GM19372 (cell line): ENCODE data around the gene ADGRL2.

Experiments used
- ATAC-seq: cut with Tn5 transposase; IDR thresholded peaks from one replicate; pipeline ENCODE4 v1.9.1; 2021; ENCODE audit warnings: mild to moderate bottlenecking, low read depth, moderate library complexity; ENCODE audit not compliant: unreplicated experiment

Gene ADGRL2

DNA sequence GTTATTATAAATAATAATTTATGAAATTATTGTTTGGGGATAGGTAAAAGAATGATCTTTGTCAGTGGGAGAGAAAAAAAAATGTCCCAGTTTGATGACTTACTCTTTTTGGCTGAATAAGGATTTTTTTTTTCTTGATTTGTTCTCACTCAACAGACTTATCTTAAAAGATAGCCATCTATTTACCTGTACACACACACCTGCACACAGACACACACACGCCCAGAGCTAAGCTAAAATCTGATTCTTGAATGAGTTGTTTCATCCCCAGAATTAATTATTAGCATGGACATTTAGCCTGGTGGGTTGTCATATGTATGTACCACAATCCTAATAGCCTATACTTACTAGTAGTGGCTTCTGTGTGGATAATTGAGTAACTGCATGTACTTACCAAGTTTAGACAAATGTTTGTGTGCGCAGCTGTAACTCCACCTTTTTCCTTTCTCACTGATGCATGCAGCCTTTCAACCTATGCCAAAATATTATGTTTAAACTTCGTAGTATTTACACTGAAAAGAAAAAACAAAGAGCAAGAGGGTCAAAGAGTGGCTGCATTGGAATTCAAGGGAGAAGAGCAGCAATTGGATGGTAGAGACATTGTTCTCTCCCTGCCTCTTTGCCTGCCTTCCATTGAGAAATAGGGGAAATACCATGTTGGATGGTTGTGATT is 174.3 kb downstream of the ADGRL2 start:
- no peak for ATAC-seq

GRCh38 chr1:81976539-81976938 is 175.8 kb downstream of the ADGRL2 start:
- no peak for ATAC-seq

- ATAC-seq: no peak
Measured at GRCh38 chr1:81978945-81979344, 178.2 kb downstream of the ADGRL2 start.

GRCh38 chr1:81982523-81982922 is 181.8 kb downstream of the ADGRL2 start:
- no peak for ATAC-seq

- ATAC-seq: no peak
Measured at GRCh38 chr1:81989524-81989923, 188.8 kb downstream of the ADGRL2 start.

- no peak for ATAC-seq
Measured at GRCh38 chr1:81990241-81990640, 189.5 kb downstream of the ADGRL2 start.

DNA sequence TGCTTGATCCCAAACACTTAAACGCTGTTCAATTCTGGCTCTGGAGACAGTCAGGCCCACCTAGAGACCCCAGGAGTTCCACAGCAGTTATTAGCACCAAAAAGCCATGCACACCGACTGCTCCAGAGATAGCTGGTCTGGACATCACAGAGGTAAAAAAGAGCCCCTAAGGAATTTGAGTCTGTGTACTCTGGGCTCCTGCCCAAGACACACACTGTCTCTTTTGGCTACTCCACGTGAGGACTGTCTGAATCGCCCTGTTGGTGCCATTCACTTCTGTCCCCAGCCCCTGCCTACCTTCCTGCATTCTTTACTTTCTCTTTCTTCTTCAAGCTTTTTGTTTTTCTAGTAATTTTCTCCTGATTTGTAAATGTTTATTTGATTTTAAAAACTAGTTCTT is 197.4 kb downstream of the ADGRL2 start:
- ATAC-seq: no peak

DNA sequence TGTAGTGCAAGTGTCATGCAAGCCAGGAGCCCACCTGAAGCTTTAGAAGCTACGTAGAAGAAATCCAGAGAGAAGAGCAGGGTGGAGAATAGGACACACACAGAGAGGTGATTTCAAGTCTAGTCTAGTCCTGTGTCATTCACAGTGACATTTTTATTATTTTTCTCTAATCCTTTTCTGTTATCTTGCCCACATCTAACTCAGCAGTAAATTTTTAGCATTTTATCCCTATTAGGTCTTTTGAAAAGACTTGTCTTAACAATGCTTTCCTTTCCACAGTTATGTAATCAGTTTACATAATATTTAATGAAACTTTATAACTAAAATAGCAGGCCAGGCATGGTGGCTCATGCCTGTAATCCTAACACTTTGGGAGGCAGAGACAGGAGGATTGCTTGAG is 198.6 kb downstream of the ADGRL2 start:
- ATAC-seq: no peak

GRCh38 chr1:82000221-82000620 is 199.5 kb downstream of the ADGRL2 start:
- ATAC-seq: no peak

DNA sequence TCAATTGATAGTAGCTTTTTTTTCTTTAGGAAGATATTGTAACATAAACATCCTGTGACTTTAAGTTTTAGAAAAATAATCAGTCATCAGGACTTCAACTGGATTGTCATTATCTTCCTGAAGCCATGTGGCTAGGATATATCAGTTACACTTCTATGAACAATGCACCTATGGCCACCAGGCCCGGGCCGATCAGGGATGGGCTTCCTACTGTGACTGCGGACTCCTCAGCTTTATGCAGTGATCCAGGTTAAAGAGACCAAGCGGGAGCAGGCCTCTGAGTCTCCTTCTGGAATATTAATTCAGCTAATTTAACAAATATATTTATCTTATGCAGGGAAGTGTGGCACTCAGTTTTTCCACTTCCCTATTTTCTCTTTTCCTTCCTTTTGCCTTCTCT is 200.6 kb downstream of the ADGRL2 start:
- no peak for ATAC-seq

GRCh38 chr1:82007804-82008203 is 207.1 kb downstream of the ADGRL2 start:
- no peak for ATAC-seq

GRCh38 chr1:82013702-82014101 is 213.0 kb downstream of the ADGRL2 start:
- ATAC-seq: no peak

DNA sequence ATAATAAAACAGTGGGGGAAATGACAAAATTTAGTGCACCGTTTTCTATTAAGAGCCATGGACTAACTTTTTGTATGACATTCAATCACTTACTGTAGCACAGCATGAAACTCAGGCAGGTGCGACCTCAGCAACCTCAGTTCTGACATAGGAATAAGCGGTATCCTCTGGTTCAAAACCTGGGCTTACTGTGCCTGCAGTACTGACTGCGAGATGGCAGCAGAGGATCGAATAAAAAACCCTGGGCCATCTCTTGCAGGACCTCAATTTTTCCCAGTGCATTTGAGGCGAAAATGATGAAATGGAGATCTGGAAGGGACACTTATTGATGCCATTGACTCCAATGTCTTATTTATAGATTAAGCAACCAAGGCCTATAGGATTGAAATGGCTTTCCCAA is 214.7 kb downstream of the ADGRL2 start:
- no peak for ATAC-seq

DNA sequence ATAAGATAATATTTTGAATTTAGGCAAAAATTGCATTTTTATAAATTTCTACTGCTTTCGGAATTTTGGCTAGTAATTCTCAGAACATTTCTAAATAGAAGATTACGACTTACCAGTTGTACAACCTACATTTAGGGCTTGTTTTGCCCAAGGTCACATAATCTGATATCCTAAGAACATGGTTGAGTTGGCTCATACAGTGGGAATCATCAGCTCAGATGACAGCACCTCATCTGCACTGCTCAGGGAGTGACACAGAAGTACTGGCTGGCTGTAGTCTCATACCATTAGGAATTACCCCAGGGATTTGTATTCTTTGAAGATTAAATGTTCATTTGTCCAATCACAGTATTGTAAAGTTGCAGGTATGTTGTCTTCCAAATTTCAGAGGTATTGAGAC is 217.6 kb downstream of the ADGRL2 start:
- ATAC-seq: no peak

DNA sequence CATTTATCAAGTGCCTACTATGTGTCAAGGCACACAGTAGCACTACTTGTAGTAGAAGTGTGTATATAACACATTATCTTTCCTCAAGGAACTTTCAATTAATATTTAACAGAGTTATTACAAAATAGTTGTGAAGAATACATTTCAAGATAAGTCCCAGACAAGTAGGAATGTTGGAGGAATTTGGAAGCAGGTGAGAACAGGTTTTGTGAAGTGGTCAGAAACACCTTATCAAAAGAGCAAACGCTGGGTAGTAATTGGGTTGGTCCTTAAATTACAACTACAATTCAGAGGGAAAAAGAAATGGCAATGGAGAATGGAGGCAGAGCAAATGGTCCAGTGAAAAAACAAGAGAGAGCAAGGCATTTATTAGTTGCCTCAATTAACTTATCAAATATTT is 218.8 kb downstream of the ADGRL2 start:
- ATAC-seq: no peak

- no peak for ATAC-seq
Measured at GRCh38 chr1:82030830-82031229, 230.1 kb downstream of the ADGRL2 start.

DNA sequence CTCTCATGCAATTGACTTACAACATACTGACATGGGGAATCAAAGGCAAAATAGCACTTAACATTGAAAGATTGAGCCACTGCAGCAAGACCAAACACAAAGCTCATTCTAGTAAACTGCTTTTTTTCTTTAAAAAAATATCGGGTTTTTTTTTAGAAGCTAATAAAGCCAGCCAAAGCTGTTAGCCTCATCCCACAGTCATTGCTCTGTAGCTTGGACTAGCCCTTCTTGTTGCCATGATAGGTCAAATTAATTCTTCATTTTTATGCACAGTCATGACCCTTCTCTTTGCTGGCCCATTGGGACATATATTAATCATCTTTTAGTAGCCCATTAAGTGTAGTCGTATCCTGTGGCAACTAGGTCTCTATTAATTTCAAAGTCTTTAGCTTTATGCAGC is 231.3 kb downstream of the ADGRL2 start:
- no peak for ATAC-seq

DNA sequence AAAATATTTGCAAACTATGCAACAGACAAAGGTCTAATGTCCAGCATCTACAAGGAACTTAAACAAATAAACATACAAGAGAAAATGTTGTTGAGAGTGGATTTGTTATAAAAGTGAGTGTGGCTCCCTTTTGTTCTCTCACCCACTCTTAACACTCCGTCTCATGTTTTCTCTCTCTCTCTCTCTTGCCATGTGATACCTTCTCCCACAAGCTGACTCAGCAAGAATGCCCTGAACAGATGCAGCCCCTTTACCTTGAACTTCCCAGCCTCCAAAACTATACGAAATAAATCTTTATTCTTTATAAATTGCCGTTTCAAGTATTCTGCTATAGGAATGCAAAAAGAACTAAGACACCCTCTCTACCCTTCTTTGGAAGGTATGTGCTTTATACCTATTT is 234.1 kb downstream of the ADGRL2 start:
- ATAC-seq: no peak
